Right lobe of liver (tissue), 4 donors: ENCODE results near the gene AIFM3.

Source experiments
- CTCF ChIP-seq, 4 donors: fragments of 200-600 bp in 3 of 4; fragments of 450-650 bp in 1 of 4; IDR thresholded peaks; one replicate each; pipeline versions ENCODE4 v1.5.1 to v1.8.0; 2016 to 2022; ENCODE audit warnings: antibody characterized with exemption in 4 of 4, mild to moderate bottlenecking in 2 of 4
- POLR2A ChIP-seq: fragments of 450-650 bp; IDR thresholded peaks from one replicate; pipeline ENCODE4 v1.6.1; 2017; ENCODE audit warnings: antibody characterized with exemption, mild to moderate bottlenecking
- donor health status: DM: no; HTN: no; CAD: no.
- donor health status: DM: no; HTN: no; CAD: no.
- donor health status: DM: no; HTN: yes; CAD: no.

- TF ChIP-seq POLR2A (no peak), CTCF (IDR thresholded peaks at IDR 0.05) (no peak)
These were observed 7.2 kb upstream of the AIFM3 start for GRCh38 chr22:20959578-20960461.
